Stimulated activated effector memory CD8-positive, alpha-beta T cell treated with anti-CD3 and anti-CD28 coated beads, Interleukin-12 subunit alpha, Interleukin-12 subunit beta, amount 100 ng/mL, for 72 hours (primary cell): ENCODE results near the gene KIF24.
"Not testable (repeated sequence)": the region's sequence is repeated elsewhere in the genome, so short reads cannot be mapped to it uniquely, and the experiment has no call there.

Source experiments
- ATAC-seq: fragments of 150-1000 bp; cut with Tn5 transposase; 2 replicates; pipeline ENCODE4 v1.10.0; 2021
- DNase-seq, 2 donors: peaks; one replicate each; pipeline ENCODE4 v3.0.0; 2021 to 2022; ENCODE audit warnings: low spot score in 2 of 2
- H3K27ac Mint-ChIP-seq: one replicate; pipeline ENCODE4 v1.8.0; 2022; ENCODE audit warnings: mild to moderate bottlenecking, mixed read lengths
- H3K36me3 Mint-ChIP-seq: one replicate; pipeline ENCODE4 v1.8.0; 2022; ENCODE audit warnings: mild to moderate bottlenecking, mixed read lengths
- H3K4me1 Mint-ChIP-seq: one replicate; pipeline ENCODE4 v1.8.0; 2022; ENCODE audit warnings: mixed read lengths
- H3K4me3 Mint-ChIP-seq: one replicate; pipeline ENCODE4 v1.8.0; 2022; ENCODE audit warnings: mild to moderate bottlenecking, mixed read lengths
- H3K9me3 Mint-ChIP-seq: one replicate; pipeline ENCODE4 v1.8.0; 2022; ENCODE audit warnings: mixed read lengths

The KIF24 gene

DNA sequence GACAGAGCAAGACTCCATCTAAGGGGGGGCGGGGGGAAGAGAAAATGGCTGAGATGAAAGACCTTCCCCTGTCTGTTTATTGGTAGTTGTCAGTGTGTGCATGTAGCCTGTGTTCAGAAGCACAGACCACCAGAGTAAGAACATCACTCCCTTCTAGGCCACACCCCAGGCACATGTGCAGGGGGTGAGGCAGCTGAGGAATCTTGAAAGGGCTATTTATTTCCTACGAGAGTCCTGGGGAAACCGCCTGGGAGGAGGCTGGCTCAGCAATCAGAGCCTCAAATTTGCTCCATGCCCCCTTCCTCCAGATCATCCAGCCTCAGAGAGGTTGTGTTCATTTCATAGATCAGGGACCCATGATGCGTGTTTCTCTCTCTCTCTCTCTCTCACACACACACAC, 40.6 kb upstream of the KIF24 start:
- Mint-ChIP-seq H3K4me3 (no peak overlapping the region), H3K27ac (peak overlapping the region; percentile 34), H3K9me3 (no peaks in the 10 kb centered on the region), H3K4me1 (peaks cover 6% of the 10 kb centered on the region), H3K36me3 (peaks cover 4% of the 10 kb centered on the region)
- ATAC-seq, result no peak
- no peak for DNase-seq

DNA sequence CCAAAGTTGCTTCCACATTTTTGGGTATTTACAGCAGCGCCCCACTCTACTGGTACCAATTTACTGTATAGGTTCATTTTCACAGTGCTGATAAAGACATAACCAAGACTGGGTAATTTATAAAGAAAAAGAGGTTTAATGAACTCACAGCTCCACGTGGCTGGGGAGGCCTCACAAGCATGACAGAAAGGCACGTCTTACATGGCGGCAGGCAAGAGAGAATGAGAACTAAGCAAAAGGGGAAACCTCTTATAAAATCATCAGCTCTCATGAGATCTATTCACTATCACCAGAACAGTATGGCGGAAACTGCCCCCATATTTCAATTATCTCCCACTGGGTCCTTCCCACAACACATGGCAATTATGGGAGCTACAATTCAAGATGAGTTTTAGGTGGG, 39.7 kb upstream of the KIF24 start:
- H3K4me3 Mint-ChIP-seq, H3K9me3 Mint-ChIP-seq, ATAC-seq, H3K27ac Mint-ChIP-seq, H3K36me3 Mint-ChIP-seq: not testable (repeated sequence)
- peak in 1 of 2 donors; percentile 39 for DNase-seq
- peaks cover 11% of the 10 kb centered on the region for H3K4me1 Mint-ChIP-seq

DNA sequence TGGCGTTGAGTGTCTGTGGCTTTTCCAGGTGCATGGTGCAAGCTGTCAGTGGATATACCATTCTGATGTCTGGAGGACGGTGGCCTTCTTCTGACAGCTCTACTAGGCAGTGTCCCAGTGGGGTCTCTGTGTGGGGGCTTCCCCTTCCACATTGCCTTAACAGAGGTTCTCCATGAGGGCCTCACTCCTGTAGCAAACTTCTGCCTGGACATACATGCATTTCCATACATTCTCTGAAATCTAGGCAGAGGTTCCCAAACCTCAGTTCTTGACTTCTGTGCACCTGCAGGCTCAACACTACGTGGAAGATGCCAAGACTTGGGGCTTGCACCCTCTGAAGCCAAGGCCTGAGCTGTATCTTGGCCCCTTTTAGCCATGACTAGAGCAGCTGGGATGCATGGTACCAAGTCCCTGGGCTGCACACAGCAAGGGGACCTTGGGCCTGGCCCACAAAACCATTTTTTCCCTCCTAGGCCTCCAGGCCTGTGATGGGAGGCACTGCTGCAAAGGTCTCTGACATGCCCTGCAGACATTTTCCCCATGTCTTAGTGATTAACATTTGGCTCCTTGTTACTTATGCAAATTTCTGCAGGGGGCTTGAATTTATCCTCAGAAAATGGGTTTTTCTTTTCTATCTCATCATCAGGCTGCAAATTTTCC, 38.8 kb upstream of the KIF24 start:
- H3K4me1 Mint-ChIP-seq, result peaks cover 13% of the 10 kb centered on the region
- peak in 1 of 2 donors; percentile 8 for DNase-seq
- not testable (repeated sequence) for H3K9me3 Mint-ChIP-seq, H3K36me3 Mint-ChIP-seq, H3K27ac Mint-ChIP-seq, H3K4me3 Mint-ChIP-seq, ATAC-seq

DNA sequence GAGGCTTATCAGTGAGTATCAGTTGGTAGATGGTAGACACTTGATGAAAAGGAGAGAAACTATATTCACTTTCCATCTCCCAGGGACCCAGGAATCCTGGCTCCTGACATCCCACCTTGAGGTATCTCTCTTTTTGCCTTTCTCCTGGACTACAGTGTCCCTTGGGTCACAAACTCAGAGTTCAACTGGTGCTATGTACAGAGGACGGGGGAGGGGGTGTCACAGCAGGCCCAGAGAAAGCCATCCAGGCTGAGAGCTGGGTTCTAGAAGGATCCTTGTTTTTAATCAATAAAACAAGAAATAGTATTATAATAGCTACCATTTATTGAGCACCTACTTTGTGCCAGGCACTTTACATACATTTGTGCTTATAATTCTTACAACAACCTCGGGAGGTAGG, 37.3 kb upstream of the KIF24 start:
- Mint-ChIP-seq H3K4me3 (no peak overlapping the region), H3K4me1 (peaks cover 13% of the 10 kb centered on the region), H3K36me3 (peaks cover 4% of the 10 kb centered on the region), H3K27ac (no peak overlapping the region), H3K9me3 (no peaks in the 10 kb centered on the region)
- ATAC-seq (no peak), DNase-seq (no peak)

DNA sequence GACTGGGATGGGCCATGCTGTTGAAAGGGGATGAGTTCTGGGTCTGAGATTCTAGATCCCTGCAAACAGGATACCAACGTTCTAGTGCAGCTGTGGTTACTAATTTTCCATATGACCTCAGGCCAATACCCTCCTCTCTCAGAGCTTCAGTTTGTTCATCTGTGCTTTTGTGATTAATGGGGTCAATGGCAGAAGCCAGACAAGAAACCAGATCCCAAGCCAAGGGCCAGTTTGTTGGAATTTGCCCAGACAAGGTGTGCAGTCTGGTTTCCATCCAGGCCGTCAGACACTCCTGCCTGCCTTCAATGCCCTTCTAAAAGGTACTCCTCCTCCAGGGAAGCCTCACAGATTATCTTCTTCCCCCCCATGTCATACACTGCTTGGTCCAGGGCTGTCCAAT, 36.2 kb upstream of the KIF24 start:
- no peak overlapping the region for H3K4me3 Mint-ChIP-seq
- no peaks in the 10 kb centered on the region for H3K9me3 Mint-ChIP-seq
- DNase-seq (no peak), ATAC-seq (no peak)
- peaks cover 4% of the 10 kb centered on the region for H3K36me3 Mint-ChIP-seq
- no peak overlapping the region for H3K27ac Mint-ChIP-seq
- H3K4me1 Mint-ChIP-seq, result peaks cover 7% of the 10 kb centered on the region

DNA sequence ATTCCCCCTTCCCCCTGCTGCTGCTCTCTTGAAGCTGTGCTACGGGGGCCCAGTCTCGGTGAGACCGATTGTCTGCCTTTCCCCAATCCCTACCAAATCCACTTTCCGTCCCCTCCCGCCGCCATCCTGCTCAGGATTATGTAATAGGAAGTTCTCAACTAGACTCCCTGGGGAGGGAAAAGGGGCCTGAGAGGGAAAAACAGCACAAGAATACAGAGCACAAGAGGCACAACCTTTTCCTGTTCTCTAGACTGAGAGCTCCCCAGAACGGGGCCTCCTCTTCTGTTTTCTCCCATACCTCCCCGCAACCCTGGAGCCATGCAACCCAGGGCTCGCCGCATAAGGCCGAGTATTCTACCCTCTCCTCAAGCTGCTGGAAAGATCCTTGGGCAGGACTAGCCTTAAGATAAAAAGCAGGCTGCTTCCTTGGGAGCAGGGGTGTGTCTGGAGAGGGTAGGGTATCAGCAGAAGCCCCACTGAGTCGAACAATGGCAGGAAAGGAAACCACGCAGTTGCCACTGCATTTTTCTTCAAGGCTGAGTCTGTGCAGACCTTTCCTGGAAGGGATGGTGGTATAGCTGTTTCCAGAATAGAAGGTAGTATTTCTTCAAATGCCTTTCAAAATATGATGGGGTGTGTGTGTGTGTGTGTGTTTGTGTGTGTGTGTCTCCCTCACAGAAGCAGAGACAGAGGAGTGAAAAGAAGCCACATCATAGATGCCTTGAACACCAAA, 34.7 kb upstream of the KIF24 start:
- H3K9me3 Mint-ChIP-seq, result no peaks in the 10 kb centered on the region
- ATAC-seq, result no peak
- DNase-seq, result no peak
- peaks cover 7% of the 10 kb centered on the region for H3K4me1 Mint-ChIP-seq
- no peaks in the 10 kb centered on the region for H3K36me3 Mint-ChIP-seq
- peak overlapping the region; percentile 29 for H3K27ac Mint-ChIP-seq
- H3K4me3 Mint-ChIP-seq, result no peak overlapping the region

DNA sequence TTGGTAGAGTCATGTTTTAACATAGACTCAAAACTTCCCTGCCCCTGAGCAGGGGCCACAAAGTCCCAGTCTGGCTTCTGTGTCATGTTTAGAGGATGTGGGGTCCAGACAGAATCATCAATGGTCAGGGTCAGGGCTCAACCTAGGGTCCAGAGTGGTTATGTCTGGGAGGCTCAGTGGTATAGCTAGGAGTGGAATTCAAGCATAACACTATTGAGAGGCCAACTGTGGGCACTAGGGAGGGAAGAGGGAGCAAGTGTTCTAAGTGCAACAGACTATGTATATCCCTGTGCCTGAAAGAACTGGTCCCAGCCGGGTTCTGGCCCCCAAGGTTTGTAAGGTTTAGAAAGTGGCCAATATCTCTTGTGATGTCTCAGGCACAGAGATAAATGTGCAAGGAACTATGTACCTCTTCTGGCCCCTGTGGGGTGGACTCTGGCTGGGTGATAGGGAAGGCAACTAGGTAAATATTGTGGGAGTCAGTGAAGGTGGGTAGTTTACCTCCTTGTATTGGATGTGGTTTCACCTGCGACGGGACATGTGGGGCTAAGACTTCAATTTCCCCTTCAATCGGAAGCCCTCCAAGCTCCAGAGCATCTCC, 33.6 kb upstream of the KIF24 start:
- Mint-ChIP-seq H3K9me3 (no peaks in the 10 kb centered on the region), H3K36me3 (no peaks in the 10 kb centered on the region), H3K4me3 (no peak overlapping the region), H3K27ac (no peak overlapping the region), H3K4me1 (peaks cover 7% of the 10 kb centered on the region)
- ATAC-seq (no peak), DNase-seq (no peak)

DNA sequence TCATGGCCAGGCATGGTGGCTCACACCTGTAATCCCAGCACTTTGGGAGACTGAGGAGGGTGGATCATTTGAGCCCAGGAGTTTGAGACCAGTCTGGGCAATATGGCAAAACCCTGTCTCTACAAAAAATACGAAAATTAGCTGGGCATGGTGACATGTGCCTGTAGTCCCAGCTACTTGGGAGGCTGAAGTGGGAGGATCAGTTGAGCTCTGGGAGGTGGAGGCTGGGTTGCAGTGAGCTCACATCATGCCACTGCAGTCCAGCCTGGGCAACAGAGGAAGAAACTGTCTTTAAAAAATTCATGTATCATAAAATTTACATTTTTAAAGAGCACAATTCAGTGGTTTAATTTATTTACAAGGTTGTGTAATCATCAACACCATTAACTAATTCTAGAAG, 23.9 kb upstream of the KIF24 start:
- H3K36me3 Mint-ChIP-seq, result peaks cover 18% of the 10 kb centered on the region
- DNase-seq, H3K4me3 Mint-ChIP-seq, H3K9me3 Mint-ChIP-seq, H3K27ac Mint-ChIP-seq, ATAC-seq, H3K4me1 Mint-ChIP-seq: not testable (repeated sequence)

DNA sequence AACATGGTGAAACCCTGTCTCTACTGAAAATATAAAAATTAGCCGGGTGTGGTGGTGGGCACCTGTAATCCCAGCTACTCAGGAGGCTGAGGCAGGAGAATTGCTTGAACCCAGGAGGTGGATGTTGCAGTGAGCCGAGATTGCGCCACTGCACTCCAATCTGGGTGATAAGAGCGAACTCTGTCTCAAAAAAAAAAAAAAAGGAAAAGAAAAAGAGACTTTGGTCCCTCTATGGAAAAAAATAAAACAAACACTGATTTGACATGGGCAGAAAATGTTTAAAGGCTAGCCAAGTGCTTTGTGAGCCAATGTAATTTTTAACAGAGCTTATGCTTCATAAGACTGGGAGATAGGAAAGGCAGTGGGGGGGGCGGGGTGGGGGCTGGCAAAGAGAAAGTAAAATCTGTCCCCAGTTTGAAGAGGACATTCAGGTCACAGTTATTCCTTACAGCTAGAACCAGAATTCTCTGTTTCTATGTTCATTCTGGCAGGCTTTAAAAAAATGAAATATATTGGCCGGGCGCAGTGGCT, 23.1 kb upstream of the KIF24 start:
- not testable (repeated sequence) for H3K27ac Mint-ChIP-seq, DNase-seq

DNA sequence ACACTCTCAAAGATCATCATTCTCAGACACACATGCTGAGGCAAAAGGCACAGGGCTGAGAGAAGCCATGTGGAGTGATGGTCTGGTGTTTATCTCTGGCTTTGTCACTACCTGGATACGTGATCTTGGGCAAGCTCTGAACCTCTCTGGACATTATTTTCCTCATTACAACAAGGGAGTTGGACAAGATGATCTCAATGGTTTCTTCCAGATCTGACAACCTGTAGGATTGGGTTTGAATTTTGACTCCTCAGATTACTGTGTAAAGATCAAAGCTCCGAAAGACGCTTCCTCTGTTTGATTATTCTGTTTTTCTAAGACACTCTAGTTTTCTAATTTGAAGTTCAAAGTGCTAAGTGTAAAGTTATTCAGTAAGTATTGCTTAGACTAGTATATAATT, 20.3 kb upstream of the KIF24 start:
- no peak overlapping the region for H3K27ac Mint-ChIP-seq
- H3K9me3 Mint-ChIP-seq, result no peaks in the 10 kb centered on the region
- no peak for ATAC-seq
- no peaks in the 10 kb centered on the region for H3K4me1 Mint-ChIP-seq
- H3K36me3 Mint-ChIP-seq, result peaks cover 44% of the 10 kb centered on the region
- no peak for DNase-seq
- H3K4me3 Mint-ChIP-seq, result no peak overlapping the region

More for the DNA sequence above, 23.1 kb upstream of the KIF24 start:
- peaks cover 26% of the 10 kb centered on the region for H3K36me3 Mint-ChIP-seq
- ATAC-seq, H3K9me3 Mint-ChIP-seq, H3K4me1 Mint-ChIP-seq, H3K4me3 Mint-ChIP-seq: not testable (repeated sequence)

DNA sequence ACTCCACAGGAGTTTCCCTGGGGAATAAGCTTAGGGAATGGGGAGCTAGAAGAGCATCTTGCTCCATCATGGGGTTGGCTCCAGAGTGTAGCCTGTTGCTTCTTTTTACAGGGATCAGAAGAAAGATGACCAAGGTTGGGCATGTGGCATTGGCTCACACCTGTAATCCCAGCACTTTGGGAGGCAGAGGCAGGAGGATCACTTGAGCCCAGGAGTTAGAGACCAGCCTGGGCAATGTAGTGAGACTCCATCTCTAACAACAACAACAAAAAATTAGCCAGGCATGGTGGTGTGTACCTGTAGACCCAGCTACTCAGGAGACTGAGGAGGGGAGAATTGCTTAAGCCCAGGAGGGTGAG, 18.7 kb upstream of the KIF24 start:
- Mint-ChIP-seq H3K9me3 (no peaks in the 10 kb centered on the region), H3K36me3 (peaks cover 59% of the 10 kb centered on the region), H3K4me1 (no peaks in the 10 kb centered on the region), H3K27ac (peak overlapping the region; percentile 37), H3K4me3 (no peak overlapping the region)
- ATAC-seq (no peak), DNase-seq (no peak)

DNA sequence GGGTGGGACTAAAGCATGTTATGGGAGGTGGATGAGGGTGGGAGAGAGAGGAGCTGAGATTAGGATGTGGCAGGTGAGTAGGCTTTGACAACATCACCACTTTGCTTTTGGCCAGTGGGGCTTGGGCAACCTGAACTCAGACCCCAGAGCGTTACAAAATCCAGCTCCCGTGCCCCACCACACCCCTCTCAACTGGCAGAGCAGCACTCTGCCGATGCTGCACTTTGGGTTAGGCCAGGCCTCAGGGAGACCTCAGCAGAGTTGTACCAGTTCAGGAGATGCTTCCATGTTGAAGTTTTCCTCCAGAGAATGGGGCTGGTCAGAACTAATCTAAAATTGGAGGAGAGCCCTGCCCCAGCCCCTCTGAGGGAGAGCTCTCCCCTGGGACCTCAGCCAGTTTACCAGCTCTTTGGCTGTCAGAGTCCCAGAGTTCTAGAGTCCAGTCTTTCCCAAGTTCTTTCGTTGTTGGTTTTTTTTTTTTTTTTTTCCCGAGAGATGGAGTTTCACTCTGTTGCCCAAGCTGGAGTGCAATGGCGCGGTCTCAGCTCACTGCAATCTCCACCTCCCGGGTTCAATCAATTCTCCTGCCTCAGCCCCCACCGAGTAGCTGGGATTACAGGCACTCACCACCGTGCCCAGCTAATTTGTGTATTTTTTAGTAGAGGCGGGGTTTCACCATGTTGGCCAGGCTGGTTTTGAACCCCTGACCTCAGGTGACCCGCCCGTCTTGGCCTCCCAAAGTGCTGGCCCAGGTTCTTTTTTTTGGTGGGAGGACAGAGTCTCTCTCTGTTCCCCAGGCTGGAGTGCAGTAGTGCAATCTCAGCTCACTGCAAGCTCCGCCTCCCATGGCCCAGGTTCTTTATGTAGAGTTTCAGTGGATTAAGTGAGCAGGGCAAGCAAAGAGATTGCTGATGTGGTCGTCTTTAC, 18.1 kb upstream of the KIF24 start:
- Mint-ChIP-seq H3K4me1 (no peaks in the 10 kb centered on the region), H3K27ac (peak overlapping the region; percentile 37), H3K9me3 (no peaks in the 10 kb centered on the region), H3K36me3 (peaks cover 65% of the 10 kb centered on the region), H3K4me3 (no peak overlapping the region)
- DNase-seq (no peak), ATAC-seq (no peak)

DNA sequence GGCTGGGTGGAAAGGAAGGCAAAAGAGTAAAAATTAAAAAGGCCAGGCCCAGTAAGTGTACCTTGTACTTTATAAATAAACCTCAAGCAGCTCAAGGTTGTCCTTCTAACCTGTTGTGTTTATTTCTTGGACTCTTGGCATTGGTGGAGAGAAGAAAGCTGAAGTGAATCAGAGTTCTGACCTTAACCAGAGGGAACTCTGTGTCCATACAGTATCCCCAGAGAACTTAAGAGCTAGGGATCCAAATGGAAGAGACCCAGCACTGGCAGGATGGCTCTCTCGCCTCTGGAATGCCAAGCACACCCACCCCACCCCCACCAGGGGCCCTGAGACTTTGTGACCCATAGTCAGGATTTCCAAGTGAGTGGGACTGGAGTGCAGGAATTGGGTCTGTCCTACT, 14.5 kb upstream of the KIF24 start:
- Mint-ChIP-seq H3K4me3 (no peak overlapping the region), H3K36me3 (peaks cover 88% of the 10 kb centered on the region), H3K9me3 (no peaks in the 10 kb centered on the region)

DNA sequence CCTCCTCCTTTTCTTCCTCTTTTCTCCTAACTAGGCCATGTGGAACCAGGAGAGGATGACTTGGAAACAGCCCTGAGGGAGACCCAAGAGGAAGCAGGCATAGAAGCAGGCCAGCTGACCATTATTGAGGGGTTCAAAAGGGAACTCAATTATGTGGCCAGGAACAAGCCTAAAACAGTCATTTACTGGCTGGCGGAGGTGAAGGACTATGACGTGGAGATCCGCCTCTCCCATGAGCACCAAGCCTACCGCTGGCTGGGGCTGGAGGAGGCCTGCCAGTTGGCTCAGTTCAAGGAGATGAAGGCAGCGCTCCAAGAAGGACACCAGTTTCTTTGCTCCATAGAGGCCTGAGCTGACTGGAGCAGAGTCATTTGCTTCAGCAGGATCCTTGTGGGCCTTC, 14.0 kb upstream of the KIF24 start:
- Mint-ChIP-seq H3K4me3 (no peak overlapping the region), H3K27ac (no peak overlapping the region), H3K9me3 (no peaks in the 10 kb centered on the region), H3K4me1 (no peaks in the 10 kb centered on the region), H3K36me3 (peaks cover 87% of the 10 kb centered on the region)
- no peak for DNase-seq
- ATAC-seq, result no peak

More for the DNA sequence above, 14.5 kb upstream of the KIF24 start:
- ATAC-seq, result no peak
- DNase-seq, result no peak
- Mint-ChIP-seq H3K4me1 (no peaks in the 10 kb centered on the region), H3K27ac (no peak overlapping the region)

DNA sequence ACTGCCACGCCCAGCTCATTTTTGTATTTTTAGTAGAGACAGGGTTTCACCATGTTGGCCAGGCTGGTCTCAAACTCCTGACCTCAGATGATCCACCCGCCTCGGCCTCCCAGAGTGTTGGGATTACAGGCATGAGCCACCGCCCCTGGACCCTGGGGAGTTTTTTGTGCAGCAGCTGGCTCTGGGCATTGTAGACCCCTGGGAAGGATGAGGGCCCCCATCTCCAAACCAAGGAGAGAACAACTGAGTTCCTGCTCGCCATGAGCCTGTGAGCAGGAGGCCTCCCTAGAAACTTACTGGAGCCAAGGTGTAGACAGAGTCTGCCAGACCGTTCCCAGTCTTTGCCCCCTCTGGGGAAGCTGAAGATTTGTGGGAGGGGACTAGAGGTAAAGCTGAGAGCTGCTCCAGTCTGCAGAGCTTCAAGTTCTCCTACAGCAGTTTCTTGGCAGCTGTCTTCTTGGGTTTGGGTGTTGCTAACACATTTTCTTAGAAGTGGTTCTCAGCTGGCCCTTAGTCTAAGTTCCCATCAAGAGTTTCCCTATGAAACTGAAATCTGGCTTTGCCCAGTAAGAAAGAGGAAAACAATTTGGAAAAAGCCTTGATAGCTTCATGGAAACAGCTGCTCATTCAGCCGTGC, 12.7 kb upstream of the KIF24 start:
- Mint-ChIP-seq H3K9me3 (no peaks in the 10 kb centered on the region), H3K36me3 (peaks cover 88% of the 10 kb centered on the region), H3K4me3 (no peak overlapping the region), H3K4me1 (no peaks in the 10 kb centered on the region), H3K27ac (no peak overlapping the region)
- DNase-seq (no peak), ATAC-seq (no peak)
